Right atrium auricular region (tissue), 2 donors: ENCODE results near the gene TMEM187. TPM values are rescaled to one million over a fixed set of nuclear protein-coding genes. Genes with fewer than 3 reads are reported as not detected.

ENCODE experiments used
- DNase-seq: peaks from one replicate; pipeline ENCODE4 v3.0.0-alpha.2; 2019; ENCODE audit warnings: low spot score
- H3K27ac ChIP-seq, 2 donors: fragments of 200-600 bp; sonication (generic); 1 replicate in 1 of 2; 2 replicates in 1 of 2; pipeline ENCODE4 v1.5.1; 2016 to 2019
- H3K27me3 ChIP-seq, 2 donors: fragments of 200-600 bp; sonication (generic); one replicate each; pipeline versions ENCODE4 v1.5.1 to v1.6.0; 2017 to 2019
- H3K36me3 ChIP-seq: fragments of 200-600 bp; sonication (generic); one replicate; pipeline ENCODE4 v1.5.1; 2016
- H3K4me1 ChIP-seq, 2 donors: fragments of 200-600 bp; sonication (generic); one replicate each; pipeline versions ENCODE4 v1.5.1 to v1.6.0; 2017 to 2019
- H3K4me3 ChIP-seq, 2 donors: fragments of 200-600 bp; sonication (generic); 1 replicate in 1 of 2; 2 replicates in 1 of 2; pipeline ENCODE4 v1.5.1; 2017 to 2019; ENCODE audit warnings: mild to moderate bottlenecking in 1 of 2, moderate library complexity in 1 of 2
- H3K9me3 ChIP-seq, 2 donors: fragments of 200-600 bp; sonication (generic); one replicate each; pipeline ENCODE4 v1.5.1; 2019
- total RNA-seq, 2 donors: library from RNA; depleted of rRNA; stranded (reverse); fragments of >200 nt; gene quantifications; one replicate each; pipeline ENCODE4 v1.1.0, GENCODE V29; 2016
- TF ChIP-seq, protein P1 (sequence below), 2 donors: fragments of 200-600 bp; sonication (generic); IDR thresholded peaks; one replicate each; pipeline ENCODE4 v1.5.1; 2019; ENCODE audit warnings: antibody characterized with exemption in 2 of 2

The TMEM187 gene
- total RNA-seq, 2 donors from 2014 or later, result 4.7 to 6.4 TPM

DNA sequence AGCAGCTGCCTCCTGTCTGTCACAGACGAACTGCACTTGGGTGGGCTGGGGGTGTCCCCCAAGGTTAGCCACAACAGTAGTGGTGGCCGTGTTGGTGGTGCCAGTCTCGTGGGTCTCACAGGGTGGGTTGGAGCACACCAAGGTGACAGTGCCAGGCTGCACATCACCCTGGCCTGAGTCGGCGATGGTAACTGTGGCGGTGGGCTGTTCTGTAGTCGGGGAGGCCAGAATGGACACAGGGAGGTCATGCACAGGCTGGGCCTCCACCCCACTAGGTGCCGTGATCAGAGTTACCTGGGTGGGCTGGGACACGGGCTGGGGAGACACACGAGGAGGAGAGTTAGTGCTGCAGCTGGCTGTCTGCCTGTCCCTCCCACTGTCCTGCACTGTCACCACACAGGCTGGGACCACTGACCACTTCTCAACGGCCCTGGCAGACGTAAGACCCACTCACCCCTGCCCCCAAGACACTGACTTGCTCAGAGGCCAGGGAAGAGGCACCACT is 17.3 kb upstream of the TMEM187 start:
- Histone ChIP-seq H3K27ac (no peak overlapping the region), H3K4me1 (peaks cover 0 to 11% of the 10 kb centered on the region in 2 donors), H3K36me3 (peaks cover 91% of the 10 kb centered on the region), H3K4me3 (no peak overlapping the region), H3K9me3 (no peaks in the 10 kb centered on the region), H3K27me3 (no peaks in the 10 kb centered on the region)
- TF ChIP-seq, protein P1, sequence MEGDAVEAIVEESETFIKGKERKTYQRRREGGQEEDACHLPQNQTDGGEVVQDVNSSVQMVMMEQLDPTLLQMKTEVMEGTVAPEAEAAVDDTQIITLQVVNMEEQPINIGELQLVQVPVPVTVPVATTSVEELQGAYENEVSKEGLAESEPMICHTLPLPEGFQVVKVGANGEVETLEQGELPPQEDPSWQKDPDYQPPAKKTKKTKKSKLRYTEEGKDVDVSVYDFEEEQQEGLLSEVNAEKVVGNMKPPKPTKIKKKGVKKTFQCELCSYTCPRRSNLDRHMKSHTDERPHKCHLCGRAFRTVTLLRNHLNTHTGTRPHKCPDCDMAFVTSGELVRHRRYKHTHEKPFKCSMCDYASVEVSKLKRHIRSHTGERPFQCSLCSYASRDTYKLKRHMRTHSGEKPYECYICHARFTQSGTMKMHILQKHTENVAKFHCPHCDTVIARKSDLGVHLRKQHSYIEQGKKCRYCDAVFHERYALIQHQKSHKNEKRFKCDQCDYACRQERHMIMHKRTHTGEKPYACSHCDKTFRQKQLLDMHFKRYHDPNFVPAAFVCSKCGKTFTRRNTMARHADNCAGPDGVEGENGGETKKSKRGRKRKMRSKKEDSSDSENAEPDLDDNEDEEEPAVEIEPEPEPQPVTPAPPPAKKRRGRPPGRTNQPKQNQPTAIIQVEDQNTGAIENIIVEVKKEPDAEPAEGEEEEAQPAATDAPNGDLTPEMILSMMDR (IDR thresholded peaks at IDR 0.05), result no peak
- no peak for DNase-seq

DNA sequence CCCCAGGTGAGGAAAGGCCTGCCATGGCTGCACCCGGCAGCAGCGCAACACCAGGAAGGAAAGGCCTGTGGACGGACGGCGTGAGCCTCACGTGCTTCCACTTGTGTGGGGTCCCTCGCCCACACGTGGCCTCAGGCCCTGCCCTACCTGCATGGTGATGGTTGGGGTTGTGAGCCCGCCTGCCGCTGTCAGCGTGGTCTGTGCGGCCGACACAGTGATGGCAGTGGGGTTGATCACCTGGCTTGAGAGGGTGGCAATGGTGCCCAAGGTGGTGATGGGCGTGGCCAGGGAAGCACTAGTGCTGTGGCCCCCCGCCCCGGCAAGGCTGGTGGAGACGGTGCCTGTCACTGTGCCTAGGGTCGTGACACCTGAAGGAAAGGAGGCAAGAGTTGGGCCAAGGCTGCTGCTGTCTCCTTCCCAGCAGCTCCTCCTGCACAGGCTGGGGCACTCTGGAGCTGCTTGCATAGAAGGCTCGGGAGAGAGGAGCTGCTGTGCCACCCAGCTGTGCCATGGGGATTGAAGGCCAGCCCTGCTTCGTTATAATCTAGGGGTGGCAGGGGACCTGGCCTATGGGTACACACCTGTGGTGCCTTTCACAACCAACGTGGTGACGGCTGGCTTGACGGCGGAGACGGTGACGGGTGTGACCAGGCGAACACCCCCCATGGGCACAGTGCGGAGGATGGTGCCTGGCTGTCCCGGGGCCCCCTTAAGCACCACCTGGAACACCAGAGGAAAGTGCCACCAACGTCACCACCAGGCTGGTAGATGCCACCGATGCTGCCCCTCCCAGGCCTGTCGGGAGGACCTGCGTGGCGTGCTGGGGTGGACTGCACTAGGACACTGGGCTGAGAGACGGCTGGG is 16.3 kb upstream of the TMEM187 start:
- TF ChIP-seq, protein P1 (IDR thresholded peaks at IDR 0.05), result no peak
- peaks cover 91% of the 10 kb centered on the region for H3K36me3 ChIP-seq
- H3K4me3 ChIP-seq, result no peak overlapping the region
- H3K27me3 ChIP-seq, result no peaks in the 10 kb centered on the region
- H3K4me1 ChIP-seq, result peaks cover 0 to 11% of the 10 kb centered on the region in 2 donors
- H3K9me3 ChIP-seq, result no peaks in the 10 kb centered on the region
- H3K27ac ChIP-seq, result no peak overlapping the region
- no peak for DNase-seq

DNA sequence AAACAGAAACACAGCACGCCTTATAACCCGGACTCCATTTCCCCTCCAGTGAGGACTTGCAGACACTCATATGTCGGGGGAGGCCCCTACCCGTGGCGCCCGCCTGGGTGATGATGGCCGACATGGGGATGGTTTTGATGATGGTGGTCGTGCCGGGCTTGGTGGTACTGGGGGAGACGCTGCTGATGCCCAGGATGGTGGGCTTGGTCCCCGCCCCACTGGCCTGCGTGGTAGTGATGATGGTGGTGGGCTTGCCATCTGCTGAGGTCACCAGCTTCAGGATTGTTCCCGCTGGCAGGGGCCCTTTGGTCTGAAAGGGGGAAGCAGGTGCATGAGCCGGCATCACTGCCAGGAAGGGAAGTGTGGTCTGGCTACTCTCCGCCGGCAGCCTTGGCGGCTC is 15.3 kb upstream of the TMEM187 start:
- TF ChIP-seq, protein P1 (IDR thresholded peaks at IDR 0.05), result no peak
- no peak overlapping the region for H3K27ac ChIP-seq
- peaks cover 91% of the 10 kb centered on the region for H3K36me3 ChIP-seq
- no peaks in the 10 kb centered on the region for H3K9me3 ChIP-seq
- no peaks in the 10 kb centered on the region for H3K27me3 ChIP-seq
- H3K4me1 ChIP-seq, result peaks cover 0 to 11% of the 10 kb centered on the region in 2 donors
- no peak for DNase-seq
- H3K4me3 ChIP-seq, result no peak overlapping the region

DNA sequence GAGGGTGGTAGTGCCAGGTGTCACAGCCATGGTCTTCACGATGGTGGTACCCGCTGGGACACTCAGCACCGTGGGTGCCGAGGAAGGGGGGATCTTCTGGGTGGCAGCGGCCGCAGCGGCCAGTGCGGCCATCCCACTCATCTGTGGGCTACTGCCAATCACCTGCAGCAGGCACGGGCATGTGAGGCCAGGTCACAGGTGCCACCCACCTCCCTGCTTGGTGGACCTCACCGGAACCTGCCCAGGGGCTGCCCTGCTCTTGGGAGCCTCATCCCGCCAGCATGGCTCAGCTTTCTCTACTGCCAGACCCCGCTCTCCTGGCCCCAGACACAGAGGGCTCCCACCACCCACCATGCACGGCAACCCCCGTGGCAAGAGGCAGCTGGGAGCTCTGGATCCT is 13.9 kb upstream of the TMEM187 start:
- TF ChIP-seq, protein P1 (IDR thresholded peaks at IDR 0.05), result no peak
- no peaks in the 10 kb centered on the region for H3K27me3 ChIP-seq
- H3K9me3 ChIP-seq, result no peaks in the 10 kb centered on the region
- peaks cover 0 to 1% of the 10 kb centered on the region in 2 donors for H3K4me1 ChIP-seq
- peaks cover 95% of the 10 kb centered on the region for H3K36me3 ChIP-seq
- DNase-seq, result no peak
- H3K27ac ChIP-seq, result no peak overlapping the region
- no peak overlapping the region for H3K4me3 ChIP-seq

DNA sequence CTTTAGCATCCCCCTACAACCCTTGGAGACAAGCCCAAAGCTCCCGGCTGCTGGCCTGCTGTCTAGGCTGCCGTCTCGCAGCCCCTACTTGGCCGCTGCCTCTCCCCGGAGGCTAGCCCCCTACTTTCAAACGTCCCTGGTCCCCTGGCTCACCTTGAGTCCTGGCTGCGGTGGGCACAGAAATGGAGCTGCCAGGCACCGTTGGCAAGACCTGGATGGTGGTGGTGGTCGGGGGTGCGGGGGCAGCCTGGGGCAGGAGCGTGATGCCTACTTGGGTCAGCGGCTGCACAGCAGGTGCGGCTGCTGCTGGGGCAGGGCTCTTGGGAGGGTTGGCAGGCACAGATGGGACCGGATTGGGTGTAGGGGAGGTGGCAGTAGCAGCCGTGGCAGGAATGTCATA is 12.9 kb upstream of the TMEM187 start:
- H3K27ac ChIP-seq, result no peak overlapping the region
- peaks cover 0 to 2% of the 10 kb centered on the region in 2 donors for H3K4me1 ChIP-seq
- H3K27me3 ChIP-seq, result no peaks in the 10 kb centered on the region
- peaks cover 91% of the 10 kb centered on the region for H3K36me3 ChIP-seq
- H3K4me3 ChIP-seq, result no peak overlapping the region
- H3K9me3 ChIP-seq, result no peaks in the 10 kb centered on the region
- DNase-seq, result no peak
- TF ChIP-seq, protein P1 (IDR thresholded peaks at IDR 0.05), result no peak
